ENCODE results near the gene ZRANB3.

- TF ChIP-seq CTCF (conservative IDR thresholded peaks at IDR 0.05; ENCODE audit: low read length), result no peak
- no peak for TF ChIP-seq EZH2phosphoT487 (IDR thresholded peaks at IDR 0.05; ENCODE audit: borderline replicate concordance)
Observed at GRCh38 chr2:135525786-135526185, 5.2 kb downstream of the ZRANB3 start.
